A673 (cell line): Measurements from ENCODE around the gene SWSAP1.

Source experiments
- EZH2 ChIP-seq: fragments of 200-600 bp; sonication (generic); IDR thresholded peaks from 2 replicates; pipeline ENCODE4 v1.6.1; 2017; ENCODE audit warnings: borderline replicate concordance, low read depth, mild to moderate bottlenecking, mixed read lengths, antibody characterized with exemption, low read length; ENCODE audit not compliant: poor library complexity, severe bottlenecking
- TF ChIP-seq, protein P1 (sequence below): fragments of 300-800, 200-600 bp; sonication (generic); conservative IDR thresholded peaks from 2 replicates; pipeline ENCODE4 v1.5.1; 2017; ENCODE audit warnings: low read depth, mild to moderate bottlenecking, antibody characterized with exemption, low read length, moderate library complexity, mixed read lengths

DNA sequence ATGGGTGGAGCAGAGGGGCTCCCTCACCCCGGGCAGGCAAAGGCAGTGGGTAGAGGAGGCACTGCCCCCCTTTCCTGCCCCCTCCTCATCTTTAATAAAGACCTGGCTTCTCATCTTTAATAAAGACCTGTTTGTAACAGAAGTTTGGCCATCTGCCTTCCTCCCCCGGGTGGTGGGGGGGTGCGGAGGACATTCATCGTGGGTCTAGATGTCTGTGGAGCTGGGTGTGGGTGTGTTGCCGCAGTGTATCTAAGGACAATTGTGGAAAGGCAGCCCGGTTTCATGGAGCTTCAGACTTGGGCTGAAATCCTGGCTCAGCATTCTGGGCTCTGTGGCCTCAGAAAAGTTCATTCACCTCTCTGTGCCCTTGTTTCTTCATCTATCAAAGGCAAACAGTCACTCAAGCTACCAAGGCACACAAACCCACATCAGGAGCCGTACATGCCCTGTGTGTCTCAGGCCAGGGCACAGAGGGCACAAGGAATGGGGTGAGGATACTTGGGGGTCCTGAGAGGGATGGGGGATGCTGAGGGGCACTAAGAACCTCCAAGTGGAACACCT is 8.8 kb upstream of the SWSAP1 start:
- TF ChIP-seq, protein P1, sequence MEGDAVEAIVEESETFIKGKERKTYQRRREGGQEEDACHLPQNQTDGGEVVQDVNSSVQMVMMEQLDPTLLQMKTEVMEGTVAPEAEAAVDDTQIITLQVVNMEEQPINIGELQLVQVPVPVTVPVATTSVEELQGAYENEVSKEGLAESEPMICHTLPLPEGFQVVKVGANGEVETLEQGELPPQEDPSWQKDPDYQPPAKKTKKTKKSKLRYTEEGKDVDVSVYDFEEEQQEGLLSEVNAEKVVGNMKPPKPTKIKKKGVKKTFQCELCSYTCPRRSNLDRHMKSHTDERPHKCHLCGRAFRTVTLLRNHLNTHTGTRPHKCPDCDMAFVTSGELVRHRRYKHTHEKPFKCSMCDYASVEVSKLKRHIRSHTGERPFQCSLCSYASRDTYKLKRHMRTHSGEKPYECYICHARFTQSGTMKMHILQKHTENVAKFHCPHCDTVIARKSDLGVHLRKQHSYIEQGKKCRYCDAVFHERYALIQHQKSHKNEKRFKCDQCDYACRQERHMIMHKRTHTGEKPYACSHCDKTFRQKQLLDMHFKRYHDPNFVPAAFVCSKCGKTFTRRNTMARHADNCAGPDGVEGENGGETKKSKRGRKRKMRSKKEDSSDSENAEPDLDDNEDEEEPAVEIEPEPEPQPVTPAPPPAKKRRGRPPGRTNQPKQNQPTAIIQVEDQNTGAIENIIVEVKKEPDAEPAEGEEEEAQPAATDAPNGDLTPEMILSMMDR: no peak
- no peak for TF ChIP-seq EZH2
